ENCODE measurements around the gene ISL2.

GRCh38 chr15:76334438-76335306 lies 1.9 kb upstream of the ISL2 start:
- TF ChIP-seq CTCF (conservative IDR thresholded peaks at IDR 0.05 in 1 of 2, IDR thresholded peaks at IDR 0.05 in 1 of 2; ENCODE audit: extremely low read depth in 1 of 2, insufficient read depth in 1 of 2, low read depth in 1 of 2, low read length in 2 of 2) (no peak), EZH2 (IDR thresholded peaks at IDR 0.05; ENCODE audit: borderline replicate concordance, low read length) (no peak)

All from mammary epithelial cell (primary cell).